Transverse colon (tissue), 4 donors: ENCODE data around the gene MRGPRD.

Experiments
- EP300 ChIP-seq: sonication (generic); formaldehyde crosslinking; IDR thresholded peaks from one replicate; pipeline ENCODE4 v1.6.1; 2017; ENCODE audit warnings: antibody characterized with exemption, low read depth
- POLR2A ChIP-seq: fragments of 450-650 bp; IDR thresholded peaks from one replicate; pipeline ENCODE4 v1.6.1; 2016; ENCODE audit warnings: antibody characterized with exemption, mild to moderate bottlenecking, moderate library complexity
- POLR2AphosphoS5 ChIP-seq, 3 donors: sonication (generic); formaldehyde crosslinking; IDR thresholded peaks; one replicate each; pipeline ENCODE4 v1.6.1; 2016; ENCODE audit warnings: antibody characterized with exemption in 3 of 3
- TF ChIP-seq, protein P1 (sequence below), 5 experiments: fragments of 200-600 bp in 3 of 5; fragments of 450-650 bp in 2 of 5; sonication (generic) in 3 of 5; IDR thresholded peaks; 1 replicate in 2 of 5; 2 replicates in 3 of 5; pipeline ENCODE4 v1.5.1; 2016 to 2017; ENCODE audit warnings: antibody characterized with exemption in 5 of 5, inconsistent platforms in 3 of 5, mild to moderate bottlenecking in 2 of 5, moderate library complexity in 1 of 5

DNA sequence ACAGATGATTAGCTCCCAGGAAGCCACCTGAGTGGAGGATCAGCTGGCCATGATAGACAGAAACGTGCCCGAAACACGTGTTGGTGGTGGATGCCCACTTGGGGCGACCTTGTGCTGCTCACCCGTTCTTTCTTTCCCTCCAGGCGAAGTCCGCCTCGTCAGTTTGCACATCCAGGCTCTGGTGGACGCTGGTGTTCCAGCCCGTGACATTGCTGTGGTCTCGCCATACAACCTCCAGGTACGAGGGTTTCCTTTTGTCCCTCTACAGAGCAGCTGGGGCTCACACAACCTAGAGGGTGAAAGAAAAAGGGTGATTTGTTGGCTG is 46.5 kb downstream of the MRGPRD start:
- TF ChIP-seq, protein P1, sequence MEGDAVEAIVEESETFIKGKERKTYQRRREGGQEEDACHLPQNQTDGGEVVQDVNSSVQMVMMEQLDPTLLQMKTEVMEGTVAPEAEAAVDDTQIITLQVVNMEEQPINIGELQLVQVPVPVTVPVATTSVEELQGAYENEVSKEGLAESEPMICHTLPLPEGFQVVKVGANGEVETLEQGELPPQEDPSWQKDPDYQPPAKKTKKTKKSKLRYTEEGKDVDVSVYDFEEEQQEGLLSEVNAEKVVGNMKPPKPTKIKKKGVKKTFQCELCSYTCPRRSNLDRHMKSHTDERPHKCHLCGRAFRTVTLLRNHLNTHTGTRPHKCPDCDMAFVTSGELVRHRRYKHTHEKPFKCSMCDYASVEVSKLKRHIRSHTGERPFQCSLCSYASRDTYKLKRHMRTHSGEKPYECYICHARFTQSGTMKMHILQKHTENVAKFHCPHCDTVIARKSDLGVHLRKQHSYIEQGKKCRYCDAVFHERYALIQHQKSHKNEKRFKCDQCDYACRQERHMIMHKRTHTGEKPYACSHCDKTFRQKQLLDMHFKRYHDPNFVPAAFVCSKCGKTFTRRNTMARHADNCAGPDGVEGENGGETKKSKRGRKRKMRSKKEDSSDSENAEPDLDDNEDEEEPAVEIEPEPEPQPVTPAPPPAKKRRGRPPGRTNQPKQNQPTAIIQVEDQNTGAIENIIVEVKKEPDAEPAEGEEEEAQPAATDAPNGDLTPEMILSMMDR (IDR thresholded peaks at IDR 0.05), result no peak
- no peak for TF ChIP-seq POLR2A
- TF ChIP-seq POLR2AphosphoS5 (IDR thresholded peaks at IDR 0.05), result no peak
- TF ChIP-seq EP300, result no peak
